ENCODE measurements around the gene TRPV6.

DNA sequence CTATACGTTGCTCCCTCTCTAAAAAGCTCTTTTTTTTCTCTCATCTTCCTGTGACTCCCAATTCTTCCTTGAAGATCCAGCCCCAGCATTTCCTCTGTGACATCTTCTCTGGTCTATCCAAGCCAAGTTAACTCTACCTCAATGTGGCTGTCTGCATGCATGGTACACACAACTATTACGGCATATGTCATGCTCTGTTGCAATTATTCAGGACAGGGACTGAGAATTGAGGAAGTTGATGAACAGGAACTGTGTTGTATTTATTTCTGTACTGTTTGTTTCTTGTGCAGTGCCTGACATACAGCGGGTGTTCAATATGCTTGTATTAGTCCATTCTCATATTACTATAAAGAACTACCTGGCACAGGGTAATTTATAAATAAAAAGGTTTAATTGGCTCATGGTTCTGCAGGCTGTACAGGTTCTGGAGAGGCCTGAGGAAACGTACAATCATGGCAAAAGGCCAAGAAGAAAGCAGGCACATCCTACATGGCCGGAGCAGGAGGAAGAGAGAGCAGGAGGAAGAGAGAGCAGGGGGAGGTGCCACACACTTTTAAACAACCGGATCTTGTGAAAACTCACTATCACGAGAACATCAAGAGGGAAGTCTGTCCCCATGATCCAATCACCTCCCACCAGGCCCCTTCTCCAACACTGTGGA is 41.7 kb upstream of the TRPV6 start:
- TF ChIP-seq, protein P1, sequence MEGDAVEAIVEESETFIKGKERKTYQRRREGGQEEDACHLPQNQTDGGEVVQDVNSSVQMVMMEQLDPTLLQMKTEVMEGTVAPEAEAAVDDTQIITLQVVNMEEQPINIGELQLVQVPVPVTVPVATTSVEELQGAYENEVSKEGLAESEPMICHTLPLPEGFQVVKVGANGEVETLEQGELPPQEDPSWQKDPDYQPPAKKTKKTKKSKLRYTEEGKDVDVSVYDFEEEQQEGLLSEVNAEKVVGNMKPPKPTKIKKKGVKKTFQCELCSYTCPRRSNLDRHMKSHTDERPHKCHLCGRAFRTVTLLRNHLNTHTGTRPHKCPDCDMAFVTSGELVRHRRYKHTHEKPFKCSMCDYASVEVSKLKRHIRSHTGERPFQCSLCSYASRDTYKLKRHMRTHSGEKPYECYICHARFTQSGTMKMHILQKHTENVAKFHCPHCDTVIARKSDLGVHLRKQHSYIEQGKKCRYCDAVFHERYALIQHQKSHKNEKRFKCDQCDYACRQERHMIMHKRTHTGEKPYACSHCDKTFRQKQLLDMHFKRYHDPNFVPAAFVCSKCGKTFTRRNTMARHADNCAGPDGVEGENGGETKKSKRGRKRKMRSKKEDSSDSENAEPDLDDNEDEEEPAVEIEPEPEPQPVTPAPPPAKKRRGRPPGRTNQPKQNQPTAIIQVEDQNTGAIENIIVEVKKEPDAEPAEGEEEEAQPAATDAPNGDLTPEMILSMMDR (IDR thresholded peaks at IDR 0.05 in 2 of 3, conservative IDR thresholded peaks at IDR 0.05 in 1 of 3; ENCODE audit: borderline replicate concordance in 1 of 3, insufficient read depth in 1 of 3, low read depth in 2 of 3, low read length in 2 of 3) = no peak
- TF ChIP-seq POLR2A (IDR thresholded peaks at IDR 0.05; ENCODE audit: borderline replicate concordance, extremely low read depth, insufficient read depth, insufficient read length) (no peak), EZH2 (IDR thresholded peaks at IDR 0.05) (no peak), EGR1 (IDR thresholded peaks at IDR 0.05; ENCODE audit: low read depth) (no peak), ZFX (IDR thresholded peaks at IDR 0.05) (no peak), SRF (IDR thresholded peaks at IDR 0.05; ENCODE audit: low read depth) (no peak), JUND (IDR thresholded peaks at IDR 0.05) (no peak)
- TF ChIP-seq, protein P2, sequence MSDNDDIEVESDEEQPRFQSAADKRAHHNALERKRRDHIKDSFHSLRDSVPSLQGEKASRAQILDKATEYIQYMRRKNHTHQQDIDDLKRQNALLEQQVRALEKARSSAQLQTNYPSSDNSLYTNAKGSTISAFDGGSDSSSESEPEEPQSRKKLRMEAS (IDR thresholded peaks at IDR 0.05) = no peak
- TF ChIP-seq, protein P3, sequence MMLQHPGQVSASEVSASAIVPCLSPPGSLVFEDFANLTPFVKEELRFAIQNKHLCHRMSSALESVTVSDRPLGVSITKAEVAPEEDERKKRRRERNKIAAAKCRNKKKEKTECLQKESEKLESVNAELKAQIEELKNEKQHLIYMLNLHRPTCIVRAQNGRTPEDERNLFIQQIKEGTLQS (IDR thresholded peaks at IDR 0.05) = no peak
